Uterus (tissue), 2 donors: ENCODE measurements around the gene RASA3.

Source experiments
- POLR2A ChIP-seq, 2 donors: fragments of 450-650 bp; IDR thresholded peaks; one replicate each; pipeline ENCODE4 v1.6.1; 2016; ENCODE audit warnings: antibody characterized with exemption in 2 of 2, mild to moderate bottlenecking in 1 of 2, moderate library complexity in 1 of 2
- TF ChIP-seq, protein P1 (sequence below), 4 experiments: fragments of 200-600 bp in 2 of 4; fragments of 450-650 bp in 2 of 4; sonication (generic) in 2 of 4; IDR thresholded peaks; one replicate each; pipeline ENCODE4 v1.5.1; 2016 to 2019; ENCODE audit warnings: antibody characterized with exemption in 4 of 4, mild to moderate bottlenecking in 2 of 4, moderate library complexity in 1 of 4

DNA sequence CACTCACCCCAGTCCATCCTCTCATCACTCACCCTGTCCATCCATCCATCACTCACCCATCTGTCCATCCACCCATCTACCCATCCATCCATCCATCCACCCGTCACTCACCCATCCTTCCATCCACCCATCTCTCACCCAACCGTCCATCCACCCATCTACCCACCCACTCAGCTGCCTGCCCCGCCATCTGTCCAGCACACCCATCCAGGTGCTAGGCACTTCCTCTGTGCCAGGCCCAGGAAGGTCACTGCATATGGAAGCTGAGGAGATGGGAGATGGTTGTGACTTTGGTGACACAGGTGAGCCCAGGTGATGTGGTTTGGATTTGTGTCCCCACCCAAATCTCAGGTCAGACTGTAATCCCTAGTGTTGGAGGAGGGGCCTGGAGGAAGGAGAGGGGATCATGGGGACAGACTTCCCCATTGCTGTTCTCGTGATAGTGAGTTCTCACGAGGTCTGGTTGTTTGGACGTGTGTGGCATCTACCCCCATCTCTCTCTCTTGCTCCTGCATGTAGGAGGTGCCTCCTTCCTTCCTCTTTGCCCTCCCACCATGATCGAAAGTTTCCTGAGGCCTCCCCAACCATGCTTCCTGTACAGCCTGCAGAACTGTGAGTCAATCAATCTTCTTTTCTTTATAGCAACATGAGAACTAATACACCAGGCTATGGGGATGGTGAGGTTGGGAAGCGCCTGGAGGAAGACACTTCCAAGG, 142.7 kb downstream of the RASA3 start:
- no peak for TF ChIP-seq POLR2A (IDR thresholded peaks at IDR 0.05)
- TF ChIP-seq, protein P1, sequence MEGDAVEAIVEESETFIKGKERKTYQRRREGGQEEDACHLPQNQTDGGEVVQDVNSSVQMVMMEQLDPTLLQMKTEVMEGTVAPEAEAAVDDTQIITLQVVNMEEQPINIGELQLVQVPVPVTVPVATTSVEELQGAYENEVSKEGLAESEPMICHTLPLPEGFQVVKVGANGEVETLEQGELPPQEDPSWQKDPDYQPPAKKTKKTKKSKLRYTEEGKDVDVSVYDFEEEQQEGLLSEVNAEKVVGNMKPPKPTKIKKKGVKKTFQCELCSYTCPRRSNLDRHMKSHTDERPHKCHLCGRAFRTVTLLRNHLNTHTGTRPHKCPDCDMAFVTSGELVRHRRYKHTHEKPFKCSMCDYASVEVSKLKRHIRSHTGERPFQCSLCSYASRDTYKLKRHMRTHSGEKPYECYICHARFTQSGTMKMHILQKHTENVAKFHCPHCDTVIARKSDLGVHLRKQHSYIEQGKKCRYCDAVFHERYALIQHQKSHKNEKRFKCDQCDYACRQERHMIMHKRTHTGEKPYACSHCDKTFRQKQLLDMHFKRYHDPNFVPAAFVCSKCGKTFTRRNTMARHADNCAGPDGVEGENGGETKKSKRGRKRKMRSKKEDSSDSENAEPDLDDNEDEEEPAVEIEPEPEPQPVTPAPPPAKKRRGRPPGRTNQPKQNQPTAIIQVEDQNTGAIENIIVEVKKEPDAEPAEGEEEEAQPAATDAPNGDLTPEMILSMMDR (IDR thresholded peaks at IDR 0.05), result no peak
